PC-3 (cell line): ENCODE measurements around the gene PRRC1. TPM values are rescaled to one million over a fixed set of nuclear protein-coding genes. Genes with fewer than 3 reads are reported as not detected.
A peak's percentile ranks its signal among the peaks of the same experiment; 100 is the strongest.

ENCODE experiments used
- ATAC-seq: fragments of 200-7000 bp; cut with Tn5 transposase; 2 replicates; pipeline ENCODE4 v1.9.1; 2020; ENCODE audit warnings: mild to moderate bottlenecking, moderate library complexity
- Bru-seq: library from RNA; stranded (reverse); fragments of 400-500 nt; gene quantifications from one replicate; lab custom pipeline; 2021; lab: Mats Ljungman, UMichigan
- BruChase-seq, 2 experiments: library from RNA; stranded (reverse); fragments of 400-500 nt; gene quantifications; one replicate each; lab custom pipeline; 2021; lab: Mats Ljungman, UMichigan
- BruUV-seq: library from RNA; stranded (reverse); fragments of 400-500 nt; replicated peaks from 2 replicates; lab custom pipeline; 2021; lab: Mats Ljungman, UMichigan
- CTCF ChIA-PET: fragments of 300-600 bp; sonication (Branson Sonifier 250); formaldehyde crosslinking; loops from one replicate; lab custom pipeline; 2022; ENCODE audit warnings: antibody characterized with exemption; lab: Charles Lee
- POLR2A ChIA-PET: fragments of 300-600 bp; sonication (Branson Sonifier 250); formaldehyde crosslinking; loops from one replicate; lab custom pipeline; 2022; ENCODE audit warnings: antibody characterized with exemption; ENCODE audit not compliant: unreplicated experiment; lab: Charles Lee
- DNase-seq: peaks from one replicate; pipeline ENCODE4 v3.0.0-alpha.2; 2015
- H2AFZ ChIP-seq: fragments of 300-600 bp; sonication (generic); 2 replicates; pipeline ENCODE4 v1.6.0; 2016; ENCODE audit warnings: antibody characterized with exemption, low read length
- H3F3A ChIP-seq: fragments of 300-600 bp; sonication (generic); one replicate; pipeline ENCODE4 v1.6.0; 2017; ENCODE audit warnings: antibody characterized with exemption, low read length, control low read depth, mild to moderate bottlenecking; ENCODE audit not compliant: unreplicated experiment
- H3K27ac ChIP-seq: fragments of 300-600 bp; sonication (generic); 2 replicates; pipeline ENCODE4 v1.5.1; 2016; ENCODE audit warnings: mild to moderate bottlenecking, low read length
- H3K27me3 ChIP-seq: fragments of 300-600 bp; sonication (generic); 2 replicates; pipeline ENCODE4 v1.6.1; 2016; ENCODE audit warnings: low read length, mixed read lengths
- H3K36me3 ChIP-seq: fragments of 300-600 bp; sonication (generic); 2 replicates; pipeline ENCODE4 v1.6.1; 2016; ENCODE audit warnings: low read depth, mixed run types, low read length, mixed read lengths
- H3K4me1 ChIP-seq: fragments of 300-600 bp; sonication (generic); 2 replicates; pipeline ENCODE4 v1.5.1; 2016; ENCODE audit warnings: low read length; ENCODE audit not compliant: insufficient read depth
- H3K4me2 ChIP-seq: fragments of 300-600 bp; sonication (generic); 2 replicates; pipeline ENCODE4 v1.6.0; 2016; ENCODE audit warnings: low read length
- H3K4me3 ChIP-seq: fragments of 300-600 bp; sonication (generic); 2 replicates; pipeline ENCODE4 v1.5.1; 2016; ENCODE audit warnings: mild to moderate bottlenecking, low read length, mixed read lengths
- H3K79me2 ChIP-seq: fragments of 300-600 bp; sonication (generic); 2 replicates; pipeline ENCODE4 v1.6.1; 2017; ENCODE audit warnings: low read length, mixed read lengths
- H3K9ac ChIP-seq: fragments of 300-600 bp; sonication (generic); 2 replicates; pipeline ENCODE4 v1.6.0; 2016; ENCODE audit warnings: mild to moderate bottlenecking, low read length
- H3K9me2 ChIP-seq: fragments of 300-600 bp; sonication (generic); replicated peaks from 2 replicates; pipeline ENCODE4 v1.6.1; 2016; ENCODE audit warnings: mixed run types, low read length, mixed read lengths
- H3K9me3 ChIP-seq: fragments of 300-600 bp; sonication (generic); 2 replicates; pipeline ENCODE4 v1.6.1; 2016; ENCODE audit warnings: low read length, mixed read lengths
- H4K20me1 ChIP-seq: fragments of 300-600 bp; sonication (generic); 2 replicates; pipeline ENCODE4 v1.6.1; 2016; ENCODE audit warnings: low read length, mixed read lengths
- CTCF ChIP-seq: fragments of 300-600 bp; sonication (generic); conservative IDR thresholded peaks from 2 replicates; pipeline ENCODE4 v1.5.1; 2017; ENCODE audit warnings: antibody characterized with exemption, low read depth, mild to moderate bottlenecking, low read length
- EZH2 ChIP-seq: fragments of 300-600 bp; sonication (generic); IDR thresholded peaks from one replicate; pipeline ENCODE4 v1.6.1; 2017; ENCODE audit warnings: antibody characterized with exemption, mild to moderate bottlenecking, low read length; ENCODE audit not compliant: unreplicated experiment
- EZH2phosphoT487 ChIP-seq: fragments of 300-600 bp; sonication (generic); IDR thresholded peaks from 2 replicates; pipeline ENCODE4 v1.6.1; 2018; ENCODE audit warnings: mild to moderate bottlenecking, antibody characterized with exemption, low read length, borderline replicate concordance
- intact Hi-C: fragments of 100-400 bp; cut with micrococcal nuclease; formaldehyde crosslinking; loops from 2 replicates; pipeline ENCODE4 v1.9.0; 2023
- long read RNA-seq: library from polyadenylated mRNA; unstranded; transcript quantifications from one replicate; pipeline ENCODE4 v2.0.0, GENCODE V29; 2021; ENCODE audit not compliant: unreplicated experiment
- total RNA-seq: library from RNA; depleted of rRNA; stranded (reverse); fragments of >200 nt; gene quantifications from 2 replicates; pipeline ENCODE4 v1.2.3, GENCODE V29; 2014; rRNA removed

Gene PRRC1
- total RNA-seq = 51.9 and 56.4 TPM in 2 replicates
- percentile 97 among the genes with signal in this experiment for Bru-seq, nascent RNA
- percentile 95 among the genes with signal in this experiment for BruChase-seq, experiment 1, labeled RNA remaining after a 6-hour chase
- BruChase-seq, experiment 2, labeled RNA remaining after a 2-hour chase = percentile 96 among the genes with signal in this experiment
- long read RNA-seq, full-length matches to known transcripts = 64 of 124 reads
- long read RNA-seq, partial matches to known transcripts = 57 of 124 reads
- long read RNA-seq, other reads (novel, unspliced or antisense) = 3 of 124 reads

GRCh38 chr5:127517480-127518318 lies at the start of gene PRRC1:
PRRC1 (plus strand) TSS chr5:127517640; CDS start chr5:127523480, 5,840 bp downstream.
- H3F3A ChIP-seq = no peaks in the 10 kb centered on the region
- peaks cover 50% of the 10 kb centered on the region for H3K79me2 ChIP-seq
- H3K27ac ChIP-seq = peak within 1 kb of the TSS; percentile 58
- peak within 1 kb of the TSS; percentile 95 for H2AFZ ChIP-seq
- ChIA-PET CTCF (interaction anchor here (0.7 kb wide), 1 partner anchor 13 kb away, joined by 3 read pairs; no protein-coding TSS in a partner anchor), POLR2A (no interaction called here)
- peak; percentile 82 for DNase-seq
- H3K4me1 ChIP-seq = peaks cover 15% of the 10 kb centered on the region
- TF ChIP-seq EZH2 = no peak
- no peak for TF ChIP-seq EZH2phosphoT487
- TF ChIP-seq CTCF = no peak
- H4K20me1 ChIP-seq = peaks cover 15% of the 10 kb centered on the region; the same call in 1 of the 2 replicates
- H3K27me3 ChIP-seq = peaks cover 1% of the 10 kb centered on the region; the same call in 1 of the 2 replicates
- H3K9ac ChIP-seq = peak within 1 kb of the TSS; percentile 94
- peaks cover 8% of the 10 kb centered on the region for H3K9me3 ChIP-seq
- peak within 1 kb of the TSS; percentile 90 for H3K4me2 ChIP-seq
- no peaks in the 10 kb centered on the region for H3K9me2 ChIP-seq
- BruUV-seq = TSS peak; percentile 72
- intact Hi-C loops = no loop called here
- H3K36me3 ChIP-seq = peaks cover 32% of the 10 kb centered on the region
- peak within 1 kb of the TSS; percentile 96 for H3K4me3 ChIP-seq
- peak; percentile 94 for ATAC-seq

GRCh38 chr5:127471211-127471610 lies 46.2 kb upstream of the PRRC1 start:
- H3K27ac ChIP-seq = no peak overlapping the region
- CTCF ChIA-PET = no interaction called here
- no TSS peak for BruUV-seq

DNA sequence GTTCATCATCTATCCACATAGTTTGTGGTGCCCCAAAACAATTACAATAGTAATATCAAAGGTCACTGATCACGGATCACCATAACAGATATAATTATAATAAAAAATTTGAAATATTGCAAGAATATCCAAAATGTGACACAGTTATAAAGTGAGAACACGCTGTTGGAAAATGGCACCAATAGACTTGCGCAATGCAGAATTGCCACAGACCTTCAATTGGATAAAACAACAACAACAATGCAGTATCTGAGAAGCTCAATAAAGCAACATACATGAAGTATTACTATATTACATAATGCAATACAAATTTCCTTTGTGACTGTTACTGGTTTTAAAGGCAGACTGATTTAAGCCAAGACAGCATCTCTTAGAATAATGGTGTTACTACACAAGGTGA lies 44.7 kb upstream of the PRRC1 start:
- Histone ChIP-seq H4K20me1 (no peaks in the 10 kb centered on the region), H3K4me3 (no peak overlapping the region), H3K9ac (no peak overlapping the region), H3K4me2 (no peak overlapping the region), H3K4me1 (no peaks in the 10 kb centered on the region), H3K36me3 (no peaks in the 10 kb centered on the region), H3K9me2 (no peaks in the 10 kb centered on the region), H3K79me2 (no peaks in the 10 kb centered on the region), H3K27me3 (peaks cover 55% of the 10 kb centered on the region), H2AFZ (no peak overlapping the region), H3K9me3 (no peaks in the 10 kb centered on the region), H3K27ac (no peak overlapping the region), H3F3A (no peaks in the 10 kb centered on the region)
- DNase-seq (no peak), ATAC-seq (no peak)
- intact Hi-C loops = no loop called here
- ChIA-PET CTCF (no interaction called here), POLR2A (no interaction called here)
- no peak for TF ChIP-seq CTCF
- TF ChIP-seq EZH2 = no peak
- no peak for TF ChIP-seq EZH2phosphoT487
- no TSS peak for BruUV-seq

More at GRCh38 chr5:127471211-127471610, 46.2 kb upstream of the PRRC1 start:
- Histone ChIP-seq H3K36me3 (no peaks in the 10 kb centered on the region), H3K4me1 (no peaks in the 10 kb centered on the region), H2AFZ (no peak overlapping the region), H3K4me3 (no peak overlapping the region), H3F3A (no peaks in the 10 kb centered on the region), H3K27me3 (peaks cover 51% of the 10 kb centered on the region), H4K20me1 (no peaks in the 10 kb centered on the region), H3K4me2 (no peak overlapping the region), H3K9me3 (no peaks in the 10 kb centered on the region), H3K9me2 (no peaks in the 10 kb centered on the region), H3K79me2 (no peaks in the 10 kb centered on the region), H3K9ac (no peak overlapping the region)
- POLR2A ChIA-PET = no interaction called here
- ATAC-seq = no peak
- TF ChIP-seq EZH2phosphoT487 = no peak
- DNase-seq = no peak
- intact Hi-C loops = no loop called here
